KMS-11 (cell line): ENCODE data around the gene SEC22A.

Experiments
- H2AFZ ChIP-seq: fragments of 200-600 bp; sonication (generic); 2 replicates; pipeline ENCODE4 v1.6.1; 2016; ENCODE audit warnings: antibody characterized with exemption, mixed run types, low read depth
- H3K27ac ChIP-seq: fragments of 200-600 bp; sonication (generic); 2 replicates; pipeline ENCODE4 v1.6.1; 2016; ENCODE audit warnings: mild to moderate bottlenecking, mixed run types
- H3K27me3 ChIP-seq: fragments of 200-600 bp; sonication (generic); 2 replicates; pipeline ENCODE4 v1.6.1; 2017; ENCODE audit warnings: mild to moderate bottlenecking, low read depth, mixed run types, moderate library complexity; ENCODE audit not compliant: insufficient read depth
- H3K36me3 ChIP-seq: fragments of 200-600 bp; sonication (generic); 2 replicates; pipeline ENCODE4 v1.6.1; 2017; ENCODE audit warnings: mild to moderate bottlenecking, mixed run types; ENCODE audit not compliant: insufficient read depth
- H3K4me1 ChIP-seq: fragments of 200-600 bp; sonication (generic); 2 replicates; pipeline ENCODE4 v1.6.1; 2016; ENCODE audit warnings: mild to moderate bottlenecking, low read depth, mixed run types; ENCODE audit not compliant: poor library complexity, severe bottlenecking
- H3K4me2 ChIP-seq: fragments of 200-600 bp; sonication (generic); 2 replicates; pipeline ENCODE4 v1.7.0; 2016; ENCODE audit warnings: mild to moderate bottlenecking, mixed run types
- H3K4me3 ChIP-seq: fragments of 200-600 bp; sonication (generic); IDR thresholded peaks from 2 replicates; pipeline ENCODE4 v1.6.1; 2017; ENCODE audit warnings: low read depth, low read length, mixed read lengths; ENCODE audit not compliant: insufficient read depth
- H3K79me2 ChIP-seq: fragments of 200-600 bp; sonication (generic); 2 replicates; pipeline ENCODE4 v1.6.1; 2016; ENCODE audit warnings: low read depth, mixed run types; ENCODE audit not compliant: insufficient read depth
- H3K9ac ChIP-seq: fragments of 200-600 bp; sonication (generic); 2 replicates; pipeline ENCODE4 v1.6.1; 2016; ENCODE audit warnings: mild to moderate bottlenecking, mixed run types
- H4K20me1 ChIP-seq: fragments of 200-600 bp; sonication (generic); 2 replicates; pipeline ENCODE4 v1.6.1; 2016; ENCODE audit warnings: mild to moderate bottlenecking, mixed run types; ENCODE audit not compliant: insufficient read depth
- CTCF ChIP-seq: fragments of 200-600 bp; sonication (generic); conservative IDR thresholded peaks from 2 replicates; pipeline ENCODE4 v1.6.1; 2017; ENCODE audit warnings: low read depth, mild to moderate bottlenecking, antibody characterized with exemption, low read length, moderate library complexity, mixed read lengths

Gene SEC22A

GRCh38 chr3:123186695-123187094, 15.0 kb upstream of the SEC22A start:
- Histone ChIP-seq H4K20me1 (no peaks in the 10 kb centered on the region), H3K4me2 (no peak overlapping the region), H3K9ac (no peak overlapping the region), H3K79me2 (no peaks in the 10 kb centered on the region), H3K27me3 (no peaks in the 10 kb centered on the region), H2AFZ (no peak overlapping the region), H3K4me1 (no peaks in the 10 kb centered on the region), H3K36me3 (no peaks in the 10 kb centered on the region; the same call in 1 of the 2 replicates), H3K27ac (no peak overlapping the region), H3K4me3 (no peak overlapping the region)
- TF ChIP-seq CTCF: no peak

- H3K36me3 ChIP-seq: no peaks in the 10 kb centered on the region
- no peak for TF ChIP-seq CTCF
- no peaks in the 10 kb centered on the region for H3K79me2 ChIP-seq
- no peak overlapping the region for H3K4me2 ChIP-seq
- H4K20me1 ChIP-seq: no peaks in the 10 kb centered on the region
- H3K9ac ChIP-seq: no peak overlapping the region
- H3K27ac ChIP-seq: no peak overlapping the region
- no peaks in the 10 kb centered on the region for H3K27me3 ChIP-seq
- no peak overlapping the region for H3K4me3 ChIP-seq
- no peaks in the 10 kb centered on the region for H3K4me1 ChIP-seq
- no peak overlapping the region for H2AFZ ChIP-seq
Measured at GRCh38 chr3:123188058-123188457, 13.7 kb upstream of the SEC22A start.

GRCh38 chr3:123193448-123194101, 8.2 kb upstream of the SEC22A start:
- Histone ChIP-seq H3K36me3 (no peaks in the 10 kb centered on the region), H3K79me2 (no peaks in the 10 kb centered on the region), H4K20me1 (no peaks in the 10 kb centered on the region), H2AFZ (no peak overlapping the region), H3K4me2 (no peak overlapping the region), H3K9ac (no peak overlapping the region), H3K27ac (no peak overlapping the region), H3K27me3 (no peaks in the 10 kb centered on the region), H3K4me1 (no peaks in the 10 kb centered on the region), H3K4me3 (no peak overlapping the region)
- TF ChIP-seq CTCF: no peak

GRCh38 chr3:123194552-123194951, 7.2 kb upstream of the SEC22A start:
- H4K20me1 ChIP-seq: no peaks in the 10 kb centered on the region
- TF ChIP-seq CTCF: no peak
- no peaks in the 10 kb centered on the region for H3K36me3 ChIP-seq
- no peak overlapping the region for H3K4me3 ChIP-seq
- H3K9ac ChIP-seq: no peak overlapping the region
- H3K27ac ChIP-seq: no peak overlapping the region
- H3K4me2 ChIP-seq: no peak overlapping the region
- no peaks in the 10 kb centered on the region for H3K27me3 ChIP-seq
- no peaks in the 10 kb centered on the region for H3K79me2 ChIP-seq
- no peaks in the 10 kb centered on the region for H3K4me1 ChIP-seq
- no peak overlapping the region for H2AFZ ChIP-seq
